ENCODE data around the gene MRPL33.

Gene MRPL33

DNA sequence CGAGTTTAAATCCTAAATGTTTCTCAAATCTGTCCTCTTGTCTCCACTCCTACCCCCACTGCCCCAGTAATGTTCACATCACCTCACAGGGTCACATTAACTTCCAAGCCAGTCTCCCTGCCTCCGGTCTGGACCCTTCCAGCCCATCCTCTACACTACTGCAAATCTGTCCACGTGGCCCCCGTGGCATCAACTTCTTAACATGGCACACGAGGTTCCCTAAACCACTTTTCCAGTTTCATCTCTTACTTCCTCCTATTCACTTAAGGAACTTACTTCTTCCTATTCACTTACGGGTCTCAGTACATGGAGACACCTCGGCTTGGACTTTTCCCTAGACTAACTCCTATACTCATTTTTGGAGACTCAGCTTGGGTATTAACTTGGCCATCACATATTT is 27.0 kb downstream of the MRPL33 start:
- CTCF ChIA-PET = no interaction called here
- POLR2A ChIA-PET = no interaction called here
- DNase-seq (ENCODE audit: extremely low spot score) = no peak
- TF ChIP-seq, protein P1, sequence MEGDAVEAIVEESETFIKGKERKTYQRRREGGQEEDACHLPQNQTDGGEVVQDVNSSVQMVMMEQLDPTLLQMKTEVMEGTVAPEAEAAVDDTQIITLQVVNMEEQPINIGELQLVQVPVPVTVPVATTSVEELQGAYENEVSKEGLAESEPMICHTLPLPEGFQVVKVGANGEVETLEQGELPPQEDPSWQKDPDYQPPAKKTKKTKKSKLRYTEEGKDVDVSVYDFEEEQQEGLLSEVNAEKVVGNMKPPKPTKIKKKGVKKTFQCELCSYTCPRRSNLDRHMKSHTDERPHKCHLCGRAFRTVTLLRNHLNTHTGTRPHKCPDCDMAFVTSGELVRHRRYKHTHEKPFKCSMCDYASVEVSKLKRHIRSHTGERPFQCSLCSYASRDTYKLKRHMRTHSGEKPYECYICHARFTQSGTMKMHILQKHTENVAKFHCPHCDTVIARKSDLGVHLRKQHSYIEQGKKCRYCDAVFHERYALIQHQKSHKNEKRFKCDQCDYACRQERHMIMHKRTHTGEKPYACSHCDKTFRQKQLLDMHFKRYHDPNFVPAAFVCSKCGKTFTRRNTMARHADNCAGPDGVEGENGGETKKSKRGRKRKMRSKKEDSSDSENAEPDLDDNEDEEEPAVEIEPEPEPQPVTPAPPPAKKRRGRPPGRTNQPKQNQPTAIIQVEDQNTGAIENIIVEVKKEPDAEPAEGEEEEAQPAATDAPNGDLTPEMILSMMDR (IDR thresholded peaks at IDR 0.05; ENCODE audit: control extremely low read depth, extremely low read depth, low read depth, missing control alignments) = no peak

DNA sequence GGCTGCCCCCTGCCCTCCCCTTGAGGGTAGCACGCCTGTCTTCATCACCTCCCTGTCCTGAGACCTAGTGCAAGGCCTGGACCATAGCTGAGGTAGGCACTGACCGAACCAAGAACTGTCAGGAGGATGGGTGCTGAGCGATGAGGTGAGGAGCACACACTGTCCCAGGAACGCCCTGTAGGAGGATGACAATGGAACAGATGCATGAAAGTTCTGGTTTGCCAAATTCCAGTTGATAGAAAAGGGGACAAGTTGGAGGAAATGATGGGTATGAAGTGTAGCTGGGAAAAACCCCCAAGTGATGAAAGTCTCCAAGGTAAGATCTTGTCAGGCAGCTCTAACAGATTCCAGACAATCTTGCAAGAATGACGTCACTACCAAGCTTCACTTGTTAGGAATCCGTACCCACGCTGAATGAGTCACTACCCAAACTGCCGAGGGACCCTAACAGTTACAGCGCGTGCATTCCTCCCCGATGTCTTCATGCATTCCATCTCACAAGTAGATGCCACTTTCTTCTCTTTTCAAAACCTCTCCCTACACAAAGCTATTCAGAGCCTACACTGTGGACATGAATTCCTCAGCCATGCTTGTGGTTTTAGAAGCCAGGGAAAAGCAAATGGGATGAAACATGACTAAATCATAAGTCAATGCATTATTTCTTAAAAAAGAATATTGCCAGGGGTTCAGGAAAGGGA is 27.6 kb downstream of the MRPL33 start:
- CTCF ChIA-PET = interaction anchor here (1.1 kb wide), 1 partner anchor 44 kb away, joined by 3 read pairs; no protein-coding TSS in a partner anchor
- TF ChIP-seq, protein P1 (IDR thresholded peaks at IDR 0.05; ENCODE audit: control extremely low read depth, extremely low read depth, low read depth, missing control alignments) = no peak
- POLR2A ChIA-PET = no interaction called here
- no peak for DNase-seq (ENCODE audit: extremely low spot score)

DNA sequence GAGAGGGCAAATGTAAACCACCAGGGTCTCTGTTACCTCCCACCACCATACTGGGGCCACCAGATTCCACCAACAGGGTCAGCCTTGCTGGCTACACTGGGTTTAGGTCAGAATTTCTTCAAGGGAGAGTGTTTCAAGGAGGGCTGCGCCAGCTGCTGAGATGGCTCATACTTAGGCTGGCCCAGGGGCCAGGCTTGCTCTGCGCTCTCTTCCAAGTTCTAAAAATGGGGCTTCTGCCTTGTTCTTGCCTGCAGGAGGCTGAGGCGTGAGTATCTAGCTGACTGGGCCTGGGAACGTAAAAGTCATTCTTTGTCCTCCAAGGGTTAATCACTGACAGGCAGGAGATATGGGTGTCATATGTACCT is 28.1 kb downstream of the MRPL33 start:
- ChIA-PET CTCF (interaction anchor here (1.1 kb wide), 1 partner anchor 45 kb away, joined by 3 read pairs; no protein-coding TSS in a partner anchor), POLR2A (no interaction called here)
- DNase-seq (ENCODE audit: extremely low spot score) = no peak
- TF ChIP-seq, protein P1 (IDR thresholded peaks at IDR 0.05; ENCODE audit: control extremely low read depth, extremely low read depth, low read depth, missing control alignments) = no peak

DNA sequence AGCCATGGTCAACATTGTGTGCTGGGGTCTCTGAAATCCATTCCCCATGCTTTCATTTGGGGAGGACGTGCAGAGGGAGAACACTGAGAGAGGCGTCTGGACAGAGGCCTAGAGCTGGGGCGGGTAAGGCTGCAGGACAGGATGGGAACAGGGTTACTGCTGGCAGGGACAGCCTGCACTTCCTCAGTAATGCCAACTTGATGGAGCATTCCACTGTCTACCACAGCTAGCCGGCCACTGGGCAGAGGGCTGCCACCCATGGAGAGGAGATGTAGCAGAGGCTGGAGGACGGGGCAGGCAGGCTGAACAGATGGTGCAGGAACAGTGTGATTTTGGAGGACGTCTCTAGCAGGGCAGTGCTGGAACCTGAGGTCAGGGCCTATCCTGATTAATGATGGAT is 29.3 kb downstream of the MRPL33 start:
- POLR2A ChIA-PET = no interaction called here
- TF ChIP-seq, protein P1 (IDR thresholded peaks at IDR 0.05; ENCODE audit: control extremely low read depth, extremely low read depth, low read depth, missing control alignments) = no peak
- no peak for DNase-seq (ENCODE audit: extremely low spot score)
- CTCF ChIA-PET = no interaction called here

DNA sequence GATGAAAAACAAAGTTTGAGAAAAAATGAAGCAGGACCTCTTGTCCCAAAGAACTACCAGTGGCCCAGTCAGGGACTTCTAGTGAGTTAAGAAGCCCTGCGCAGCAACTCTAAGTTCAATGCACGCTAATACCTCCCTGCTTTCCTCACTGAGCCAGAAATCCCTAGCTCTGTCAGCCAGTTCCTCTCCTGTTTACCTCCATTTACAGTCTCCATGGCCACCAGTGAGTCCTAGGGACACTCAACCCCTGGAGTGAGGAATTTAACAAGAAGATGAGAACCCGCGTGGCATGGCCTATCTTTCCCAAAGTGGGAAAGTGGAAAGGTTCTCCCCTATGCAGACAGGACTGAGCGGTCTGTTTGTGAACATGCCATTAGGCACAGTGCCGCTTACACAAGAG is 31.0 kb downstream of the MRPL33 start:
- ChIA-PET CTCF (no interaction called here), POLR2A (no interaction called here)
- TF ChIP-seq, protein P1 (IDR thresholded peaks at IDR 0.05; ENCODE audit: control extremely low read depth, extremely low read depth, low read depth, missing control alignments) = no peak
- no peak for DNase-seq (ENCODE audit: extremely low spot score)

DNA sequence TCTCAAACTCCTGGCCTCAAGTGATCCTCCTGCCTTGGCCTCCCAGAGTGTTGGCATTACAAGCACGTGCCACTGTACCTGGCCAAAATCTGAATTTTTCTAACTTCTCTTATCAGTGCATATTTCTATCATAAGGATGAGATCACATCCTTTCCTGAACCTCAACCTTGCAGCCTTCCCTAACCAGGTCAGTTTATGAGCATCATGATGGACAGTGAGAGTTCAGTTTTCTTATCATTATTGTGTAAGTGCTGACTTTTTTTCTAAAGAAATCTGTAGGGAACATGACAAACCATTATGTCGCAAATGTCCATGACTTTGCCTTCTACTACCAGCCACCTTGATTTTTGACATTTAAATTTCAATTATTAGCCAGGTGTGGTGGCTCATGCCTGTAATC is 31.5 kb downstream of the MRPL33 start:
- ChIA-PET POLR2A (no interaction called here), CTCF (no interaction called here)
- TF ChIP-seq, protein P1 (IDR thresholded peaks at IDR 0.05; ENCODE audit: control extremely low read depth, extremely low read depth, low read depth, missing control alignments) = no peak
- DNase-seq (ENCODE audit: extremely low spot score) = no peak
